ENCODE results near the gene MPG.
"Not testable (repeated sequence)": the region's sequence is repeated elsewhere in the genome, so short reads cannot be mapped to it uniquely, and the experiment has no call there.

Gene MPG

DNA sequence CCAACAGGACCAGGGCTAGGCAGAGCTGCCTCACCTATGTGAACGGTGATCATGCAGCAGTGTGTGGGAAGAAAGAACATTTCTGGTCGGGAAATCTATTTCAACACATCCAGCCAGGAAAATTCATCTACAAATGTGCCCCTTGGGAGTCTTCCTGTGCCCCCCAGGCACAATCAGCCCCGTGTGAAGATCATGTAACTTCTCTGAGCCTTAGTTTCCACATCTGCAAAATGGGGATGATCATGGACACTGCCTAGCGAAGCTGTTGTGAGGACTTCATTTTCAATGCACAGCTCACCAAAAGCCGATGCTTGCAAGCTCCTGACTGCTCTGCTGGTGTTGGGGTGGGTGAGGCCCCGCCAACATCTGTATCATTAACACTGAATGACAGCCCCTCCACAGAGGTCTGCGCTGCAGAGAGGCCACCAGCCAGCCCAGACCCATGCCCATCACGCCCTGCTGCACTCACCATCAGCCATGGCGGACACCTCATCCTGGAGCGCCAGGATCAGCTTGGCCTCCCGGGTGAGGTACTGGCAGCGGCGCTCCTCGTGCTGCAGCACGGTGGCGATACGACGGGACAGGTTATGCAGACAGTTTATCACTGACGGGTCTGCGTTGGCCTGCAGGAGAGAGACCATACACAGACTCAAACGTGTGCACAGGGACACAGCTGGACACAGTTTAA lies 34.3 kb downstream of the MPG start:
- no peak for DNase-seq (ENCODE audit: low read depth in 4 of 4, low spot score in 1 of 4)

DNA sequence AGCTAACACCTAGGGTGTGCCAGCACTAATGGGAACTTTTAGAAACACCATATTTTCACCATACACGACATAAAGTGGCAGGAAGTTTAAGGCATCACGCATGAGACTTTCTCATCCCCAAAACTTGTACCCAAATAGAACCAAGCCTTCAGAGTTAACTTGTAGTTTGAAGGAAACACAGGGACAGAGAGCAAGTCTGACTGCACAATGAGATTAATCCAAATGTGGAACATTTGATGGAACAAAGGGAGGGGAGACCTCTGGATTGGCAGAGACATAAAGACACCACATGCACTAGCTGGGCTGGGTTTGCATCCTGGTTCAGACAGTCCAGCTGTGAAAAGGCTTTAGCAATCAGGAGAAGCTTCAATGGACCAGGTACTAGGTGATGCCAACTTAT lies 36.3 kb downstream of the MPG start:
- DNase-seq (ENCODE audit: low read depth in 4 of 4, low spot score in 1 of 4), result no peak

DNA sequence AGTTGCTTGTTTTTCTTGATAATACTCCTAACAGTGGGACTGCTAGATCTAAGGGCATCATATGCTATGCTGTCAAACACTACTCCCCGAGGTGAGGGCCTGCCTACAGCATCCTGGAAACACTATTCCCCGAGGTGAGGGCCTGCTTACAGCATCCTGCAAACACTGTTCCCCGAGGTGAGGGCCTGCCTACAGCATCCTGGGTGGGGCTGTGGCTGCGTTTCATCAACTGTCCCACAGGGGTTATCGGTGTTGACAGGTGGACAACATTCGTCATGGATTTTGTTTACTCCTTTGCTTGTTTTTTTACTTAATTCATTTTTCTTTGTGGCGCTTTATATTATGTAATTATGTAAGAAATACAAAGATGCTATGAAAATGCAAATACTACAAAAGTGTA lies 38.0 kb downstream of the MPG start:
- DNase-seq (ENCODE audit: low read depth in 4 of 4, low spot score in 1 of 4), result no peak

DNA sequence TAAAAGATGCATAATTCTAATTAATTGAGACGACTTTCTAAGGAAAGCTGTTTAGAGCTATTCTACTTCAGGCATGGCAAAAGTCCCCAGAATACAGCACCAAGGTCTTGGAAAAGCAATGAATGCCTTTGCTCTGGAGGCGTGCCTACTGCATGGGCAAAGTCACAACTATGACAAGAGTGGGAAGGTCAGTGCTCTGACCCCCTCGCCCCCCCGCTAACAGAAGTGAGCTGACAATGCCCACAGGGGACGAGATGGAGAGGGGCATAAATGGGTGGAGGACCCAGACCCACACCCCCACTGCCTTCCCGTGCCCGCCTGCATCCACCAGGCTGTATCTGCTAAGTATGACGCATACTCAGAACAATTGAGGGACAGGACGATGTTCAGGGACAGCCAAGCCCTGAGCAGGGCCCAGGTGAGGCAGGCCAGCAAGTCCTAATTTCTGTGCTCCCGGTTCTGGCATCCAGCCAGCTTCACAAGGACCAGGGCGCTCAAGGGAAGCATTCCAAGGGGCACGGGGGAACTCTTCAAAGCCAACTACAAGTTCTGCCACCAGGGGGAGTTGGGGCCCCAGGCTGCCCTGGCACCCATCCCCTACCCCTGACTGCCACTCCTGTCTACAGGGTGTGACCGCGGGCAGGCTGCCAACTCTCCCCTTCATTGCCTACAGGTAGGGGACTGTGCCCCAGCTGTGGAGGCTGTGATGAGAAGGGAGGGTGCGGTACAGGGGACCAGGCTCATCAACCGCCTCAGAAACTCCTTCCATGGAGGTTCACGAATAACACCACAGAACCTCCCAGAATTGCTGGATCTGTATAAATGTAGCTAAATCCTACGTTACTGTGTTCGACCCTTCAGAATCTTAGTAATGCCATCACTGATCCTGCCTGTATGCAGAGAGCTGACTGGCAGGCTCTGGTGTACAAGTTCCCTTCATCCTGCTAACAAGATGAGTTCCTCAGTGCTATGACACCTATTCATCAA lies 39.6 kb downstream of the MPG start:
- peak; percentile 37 to 55 (median 48) for DNase-seq (ENCODE audit: low read depth in 4 of 4, low spot score in 1 of 4)

DNA sequence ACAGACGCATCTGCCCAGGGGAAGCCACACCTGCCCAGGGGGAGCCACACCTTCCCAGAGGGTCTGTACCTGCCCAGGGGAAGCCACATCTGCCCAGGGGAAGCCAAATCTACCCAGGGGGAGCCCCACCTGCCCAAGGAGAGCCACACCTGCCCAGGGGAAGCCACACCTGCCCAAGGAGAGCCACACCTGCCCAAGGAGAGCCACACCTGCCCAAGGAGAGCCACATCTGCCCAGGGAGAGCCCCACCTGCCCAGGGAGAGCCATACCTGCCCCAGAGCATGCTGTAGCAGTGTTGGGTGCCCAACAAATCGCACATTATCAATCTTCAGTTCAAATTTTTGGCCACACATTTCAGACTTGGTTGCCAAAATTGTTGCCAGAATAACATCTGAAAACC lies 40.8 kb downstream of the MPG start:
- no peak for DNase-seq (ENCODE audit: low read depth in 4 of 4, low spot score in 1 of 4)

DNA sequence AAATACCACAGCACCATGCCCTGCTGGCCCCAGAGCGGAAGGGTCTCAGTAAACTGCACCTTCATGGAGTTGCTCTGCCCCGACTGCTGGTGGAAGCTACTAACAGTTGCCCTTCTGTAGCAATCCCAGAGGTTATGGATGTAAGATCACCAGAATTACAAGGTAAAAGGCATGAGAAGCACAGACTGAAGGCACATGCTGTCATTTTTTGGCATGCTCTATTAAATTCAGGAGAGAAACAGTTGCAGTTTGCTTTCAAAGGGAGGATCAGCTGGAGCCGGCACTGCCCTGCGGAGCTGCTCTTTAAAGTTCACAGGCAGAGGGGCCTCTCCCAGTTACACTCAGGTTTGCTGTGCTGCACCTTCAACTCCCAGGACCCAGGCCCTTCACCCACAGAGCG lies 41.3 kb downstream of the MPG start:
- DNase-seq (ENCODE audit: low read depth in 4 of 4, low spot score in 1 of 4), result no peak

DNA sequence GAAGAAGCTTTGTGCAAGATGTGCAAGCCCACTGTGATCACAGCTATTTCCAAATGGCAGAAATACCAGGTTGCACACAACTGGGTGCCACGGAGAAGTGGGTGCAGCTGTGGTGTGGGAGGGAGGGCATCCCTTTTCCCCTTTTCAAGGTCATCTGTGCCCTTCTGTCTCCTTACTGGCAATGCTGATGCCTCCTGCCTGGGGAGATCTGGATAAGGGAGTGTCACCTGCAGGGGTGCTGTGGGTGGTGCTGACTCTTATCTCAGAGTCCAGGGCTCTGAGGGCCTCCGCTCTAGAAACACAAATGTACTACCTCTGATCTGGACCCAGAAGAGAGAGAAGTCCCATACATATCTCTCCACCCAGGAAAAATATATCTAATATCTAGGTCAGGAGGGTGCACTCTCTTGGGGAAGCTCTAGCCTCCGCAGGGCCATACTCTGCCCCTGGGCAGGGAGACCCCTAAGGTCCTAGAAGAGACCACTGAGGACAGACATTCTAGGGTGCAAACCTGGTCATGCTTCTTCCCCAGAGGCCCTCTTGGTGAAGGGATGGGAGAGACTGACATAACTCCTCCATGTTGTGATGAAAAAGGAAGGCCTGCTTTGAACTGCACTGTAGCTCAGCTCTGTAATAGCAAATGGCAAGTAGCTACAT lies 41.9 kb downstream of the MPG start:
- DNase-seq (ENCODE audit: low read depth in 4 of 4, low spot score in 1 of 4), result no peak

DNA sequence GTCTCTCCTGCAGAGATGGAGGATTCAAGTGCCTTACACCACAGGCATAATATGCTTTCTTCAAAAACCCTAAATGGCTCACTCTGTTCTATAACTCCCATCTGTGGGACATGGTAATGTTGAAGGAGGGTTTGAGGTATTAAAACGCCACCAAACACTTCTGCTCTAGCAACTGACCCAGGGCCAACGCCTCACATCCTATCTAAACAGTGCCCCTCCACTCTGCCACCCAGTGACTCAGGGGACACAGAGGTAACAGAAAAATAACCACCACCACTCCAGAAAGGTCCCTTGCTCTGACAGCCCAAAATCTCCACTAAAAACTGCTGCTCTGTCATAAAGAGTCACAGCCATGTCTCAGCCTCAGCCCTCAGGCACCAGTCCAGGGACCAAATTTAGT lies 42.7 kb downstream of the MPG start:
- DNase-seq (ENCODE audit: low read depth in 4 of 4, low spot score in 1 of 4), result no peak

DNA sequence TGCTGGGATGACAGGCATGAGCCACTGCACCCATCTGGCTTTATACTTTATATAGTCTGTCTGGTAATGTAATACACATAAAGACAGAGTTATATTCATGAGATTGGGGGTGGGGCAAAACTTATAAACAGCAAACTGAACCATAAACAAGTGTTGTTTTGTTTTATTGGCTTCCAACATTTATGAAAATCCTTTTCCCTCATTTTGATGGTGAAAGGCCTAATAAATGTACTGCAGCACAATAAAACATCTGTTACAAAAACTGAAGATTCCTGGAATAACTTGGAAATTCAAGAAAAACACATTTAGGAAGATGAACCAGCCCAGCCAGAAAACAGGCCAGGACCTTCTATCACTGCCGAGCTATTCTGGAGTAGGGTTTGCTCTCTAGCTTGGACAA lies 44.3 kb downstream of the MPG start:
- DNase-seq (ENCODE audit: low read depth in 4 of 4, low spot score in 1 of 4), result no peak

DNA sequence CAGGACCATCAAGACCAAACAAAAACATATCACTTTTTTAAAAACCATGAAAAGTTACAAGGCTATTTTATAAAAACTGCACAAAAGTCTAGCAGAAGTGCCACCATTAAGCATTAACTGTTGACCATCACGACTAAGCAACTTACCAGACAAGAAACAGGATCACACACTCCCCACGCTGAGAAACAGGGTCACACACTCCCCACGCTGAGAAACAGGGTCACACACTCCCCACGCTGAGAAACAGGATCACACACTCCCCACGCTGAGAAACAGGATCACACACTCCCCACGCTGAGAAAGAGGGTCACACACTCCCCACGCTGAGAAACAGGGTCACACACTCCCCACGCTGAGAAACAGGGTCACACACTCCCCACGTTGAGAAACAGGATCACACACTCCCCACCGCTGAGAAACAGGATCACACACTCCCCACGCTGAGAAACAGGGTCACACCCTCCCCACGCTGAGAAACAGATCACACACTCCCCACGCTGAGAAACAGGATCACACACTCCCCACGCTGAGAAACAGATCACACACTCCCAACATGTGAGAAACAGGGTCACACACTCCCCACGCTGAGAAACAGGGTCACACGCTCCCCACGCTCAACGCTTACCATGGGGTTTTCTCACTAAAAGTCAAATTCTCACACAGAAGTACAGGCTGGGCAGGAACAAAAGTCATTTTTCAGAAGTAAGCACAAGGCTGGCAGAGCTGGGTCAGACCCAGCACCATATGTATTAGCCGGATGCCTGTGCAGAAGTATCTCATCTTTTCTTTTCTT lies 45.7 kb downstream of the MPG start:
- not testable (repeated sequence) for DNase-seq (ENCODE audit: low read depth in 4 of 4, low spot score in 1 of 4)

DNA sequence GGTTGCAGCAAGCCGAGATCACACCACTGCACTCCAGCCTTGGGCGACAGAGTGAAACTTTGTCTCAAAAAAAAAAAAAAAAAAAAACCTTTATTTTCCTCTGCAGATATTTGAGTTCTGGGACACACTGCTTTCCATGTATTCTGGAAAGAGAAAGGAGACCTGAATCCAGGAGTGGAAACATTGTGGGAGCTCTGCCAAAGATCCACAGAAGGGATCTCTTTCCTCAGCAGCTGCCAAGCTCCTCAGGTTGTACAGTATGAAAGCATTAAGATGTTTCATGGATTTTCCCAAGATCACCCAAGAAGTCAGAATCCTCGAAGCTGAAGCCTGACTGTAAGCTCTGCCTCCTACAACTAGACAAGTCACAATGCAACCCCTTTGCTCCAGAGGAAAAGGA lies 47.0 kb downstream of the MPG start:
- DNase-seq (ENCODE audit: low read depth in 4 of 4, low spot score in 1 of 4), result no peak

DNA sequence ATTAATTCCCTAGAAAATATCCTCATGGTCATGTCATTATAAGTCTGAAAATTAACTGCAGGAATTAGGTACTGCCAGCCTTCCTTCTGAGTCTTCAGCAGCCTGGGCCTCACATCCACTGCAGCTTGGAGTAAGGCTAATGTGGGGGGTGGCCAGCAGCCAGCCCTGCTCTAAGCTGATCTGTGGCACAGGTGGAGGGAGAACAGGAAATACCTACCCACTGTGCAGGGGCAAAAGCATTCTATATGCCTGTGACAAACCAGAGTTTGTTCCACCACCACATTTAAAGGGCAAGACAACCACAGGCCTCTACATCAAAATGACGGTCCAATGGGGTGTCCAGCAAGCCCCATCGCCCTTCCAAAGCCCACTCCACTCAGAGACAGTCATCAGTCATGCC lies 51.0 kb downstream of the MPG start:
- no peak for DNase-seq (ENCODE audit: low read depth in 4 of 4, low spot score in 1 of 4)

DNA sequence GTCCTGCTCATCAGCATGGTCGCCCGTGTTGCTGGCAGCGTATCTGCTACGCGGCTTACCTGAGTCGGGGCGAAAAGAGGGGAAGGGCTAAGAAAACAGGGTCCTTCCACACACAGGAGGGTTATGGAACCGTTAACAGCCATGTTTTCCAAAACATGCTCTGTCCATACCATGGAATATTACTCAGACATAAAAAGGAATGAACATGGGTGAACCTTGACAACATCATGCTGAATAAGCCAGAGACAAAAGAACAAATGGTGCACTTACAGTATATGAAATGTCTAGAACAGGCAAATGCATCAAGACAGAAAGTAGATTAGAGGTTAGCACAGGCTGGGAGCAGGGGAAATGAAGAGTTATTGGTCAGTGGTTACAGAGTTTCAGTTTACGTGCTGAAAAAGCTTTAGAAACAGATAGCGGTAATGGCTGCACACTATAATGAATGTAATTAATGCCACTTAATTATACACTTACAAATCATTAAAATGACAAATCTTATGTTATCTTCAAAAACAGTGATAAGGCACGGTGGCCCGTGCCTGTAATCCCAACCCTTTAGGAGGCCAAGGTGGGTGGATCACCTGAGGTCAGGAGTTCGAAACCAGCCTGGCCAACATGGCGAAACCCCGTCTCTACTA lies 52.6 kb downstream of the MPG start:
- DNase-seq (ENCODE audit: low read depth in 4 of 4, low spot score in 1 of 4), result no peak

DNA sequence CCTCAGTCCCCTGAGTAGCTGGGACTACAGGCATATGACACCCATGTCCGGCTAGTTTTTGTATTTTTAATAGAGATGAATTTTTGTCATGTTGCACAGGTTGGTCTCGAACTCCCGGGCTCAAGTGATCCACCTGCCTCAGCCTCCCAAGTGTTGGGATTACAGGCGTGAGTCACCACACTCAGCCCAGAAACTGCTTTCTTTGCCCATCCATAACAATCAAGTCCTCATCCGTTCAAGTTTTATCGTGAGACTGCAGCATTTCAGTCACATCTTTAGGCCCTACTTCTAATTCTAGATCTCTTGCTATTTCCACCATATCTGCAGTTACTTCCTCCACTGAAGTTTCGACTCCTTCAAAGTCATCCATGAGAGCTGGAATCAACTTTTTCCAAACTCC lies 54.1 kb downstream of the MPG start:
- no peak for DNase-seq (ENCODE audit: low read depth in 4 of 4, low spot score in 1 of 4)

DNA sequence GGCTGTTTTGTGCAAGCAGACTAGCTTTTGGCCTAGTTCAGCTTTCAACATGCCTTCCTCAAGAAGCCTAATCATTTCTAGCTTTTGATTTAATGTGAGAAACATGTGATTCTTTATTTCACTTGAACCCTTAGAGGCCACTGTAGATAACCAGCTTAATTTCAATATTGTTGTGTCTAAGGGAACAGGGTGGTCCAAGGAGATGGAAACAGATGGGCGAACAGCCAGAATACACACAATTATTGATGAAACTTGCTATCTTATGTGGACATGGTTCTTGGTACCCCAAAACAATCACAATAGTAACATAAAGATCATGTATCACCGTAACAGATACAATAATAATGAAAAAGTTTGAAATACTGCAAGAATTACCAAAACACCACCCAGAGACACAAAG lies 55.7 kb downstream of the MPG start:
- no peak for DNase-seq (ENCODE audit: low read depth in 4 of 4, low spot score in 1 of 4)
